C4-2B (cell line): ENCODE data around the gene SNX5.

Experiments
- H3K27ac ChIP-seq: fragments of 450-650 bp; 2 replicates; pipeline ENCODE4 v1.5.1; 2017
- CTCF ChIP-seq: fragments of 450-650 bp; conservative IDR thresholded peaks from 2 replicates; pipeline ENCODE4 v1.5.1; 2017; ENCODE audit warnings: mild to moderate bottlenecking
- ZFX ChIP-seq: fragments of 450-650 bp; IDR thresholded peaks from 2 replicates; pipeline ENCODE4 v1.6.1; 2017

SNX5 gene

GRCh38 chr20:17969884-17970409 lies 1.4 kb upstream of the SNX5 start:
- TF ChIP-seq ZFX (no peak), CTCF (no peak)

GRCh38 chr20:17969278-17969883 lies 787 bp upstream of the SNX5 start:
- TF ChIP-seq ZFX = no peak
- TF ChIP-seq CTCF = no peak
- H3K27ac ChIP-seq = peak overlapping the region; percentile 98

More at GRCh38 chr20:17969884-17970409, 1.4 kb upstream of the SNX5 start:
- peak overlapping the region; percentile 98 for H3K27ac ChIP-seq

- peak overlapping the region; percentile 98 for H3K27ac ChIP-seq
- TF ChIP-seq CTCF = no peak
- TF ChIP-seq ZFX = no peak
These were observed 851 bp downstream of the SNX5 start for GRCh38 chr20:17967521-17968365.

- H3K27ac ChIP-seq = no peak overlapping the region
- TF ChIP-seq ZFX (no peak), CTCF (no peak; the same call in 1 of the 2 replicates)
These were observed 1.9 kb downstream of the SNX5 start for GRCh38 chr20:17966432-17967310.

- peak overlapping the region; percentile 13; the same call in 1 of the 2 replicates for H3K27ac ChIP-seq
- TF ChIP-seq ZFX = no peak
- no peak for TF ChIP-seq CTCF
These were observed 3.4 kb downstream of the SNX5 start for GRCh38 chr20:17965042-17965697.

- TF ChIP-seq ZFX (no peak), CTCF (no peak)
- no peak overlapping the region for H3K27ac ChIP-seq
These were observed 4.0 kb downstream of the SNX5 start for GRCh38 chr20:17964632-17965031.
